T-helper 22 cell (primary cell): Measurements from ENCODE around the gene MCCC1.
A peak's percentile ranks its signal among the peaks of the same experiment; 100 is the strongest.
"Not testable (repeated sequence)": the region's sequence is repeated elsewhere in the genome, so short reads cannot be mapped to it uniquely, and the experiment has no call there.

Source experiments
- DNase-seq: peaks from one replicate; pipeline ENCODE4 v3.0.0-alpha.2; 2020; ENCODE audit warnings: low read depth

The MCCC1 gene

DNA sequence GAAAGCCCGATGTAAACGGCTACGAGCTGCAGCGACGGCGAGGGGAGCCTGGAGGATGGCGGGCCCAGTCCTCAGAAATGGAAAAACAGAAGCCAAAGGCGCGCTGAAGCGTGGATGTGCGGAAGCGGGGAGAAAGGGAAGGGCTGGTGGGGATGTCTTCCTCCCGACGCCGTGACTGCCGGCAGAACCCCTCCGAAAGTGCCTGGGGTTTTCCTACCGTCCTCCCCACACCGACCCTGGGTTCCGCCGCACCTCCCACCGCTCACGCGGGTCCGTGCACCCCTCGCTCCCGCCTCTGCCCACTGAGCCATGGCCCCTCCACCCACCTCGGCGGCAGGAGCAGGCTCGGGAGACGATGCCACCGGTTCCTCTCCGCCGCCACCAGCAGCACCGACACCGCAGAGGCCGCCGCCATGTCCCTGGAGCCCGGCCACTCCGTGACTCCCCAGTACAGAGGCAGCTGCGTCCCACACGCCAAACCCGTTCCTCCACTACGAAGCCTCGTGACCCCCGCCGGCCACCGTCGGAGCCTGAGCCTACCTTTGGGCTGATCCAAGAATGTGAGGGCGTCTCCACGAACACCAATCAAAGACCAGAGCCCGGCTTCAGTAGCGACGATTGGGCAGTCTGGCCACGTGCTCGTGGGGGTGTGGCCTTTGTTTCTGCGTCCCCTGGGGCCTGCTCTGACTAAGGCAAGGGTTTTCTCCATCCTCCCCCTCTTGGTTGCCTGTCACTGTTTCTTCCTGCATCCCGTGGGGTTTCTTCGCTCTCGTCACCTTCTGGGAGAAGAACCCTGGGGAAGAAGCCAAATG, at the start of gene MCCC1:
MCCC1 (minus strand) TSS at position 471 of the 812 bp plus-strand sequence; CDS start at position 415, 56 bp downstream.
- peak; percentile 98 for DNase-seq

DNA sequence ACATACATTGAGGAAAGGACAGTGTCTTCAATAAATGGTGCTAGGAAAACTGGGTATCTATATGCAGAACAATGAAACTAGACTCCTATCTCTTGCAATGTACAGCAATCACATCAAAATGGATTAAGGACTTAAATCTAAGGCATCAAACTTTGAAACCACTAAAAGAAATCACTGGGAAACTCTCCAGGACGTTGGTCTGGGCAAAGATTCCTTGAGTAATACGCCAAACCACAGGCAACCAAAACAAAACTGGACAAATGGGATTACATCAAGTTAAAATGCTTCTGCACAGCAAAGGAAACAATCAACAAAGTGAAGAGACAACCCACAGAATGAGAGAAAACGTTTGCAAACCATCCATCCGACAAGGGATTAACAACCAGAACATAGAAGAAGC, 48.8 kb upstream of the MCCC1 start:
- no peak for DNase-seq

DNA sequence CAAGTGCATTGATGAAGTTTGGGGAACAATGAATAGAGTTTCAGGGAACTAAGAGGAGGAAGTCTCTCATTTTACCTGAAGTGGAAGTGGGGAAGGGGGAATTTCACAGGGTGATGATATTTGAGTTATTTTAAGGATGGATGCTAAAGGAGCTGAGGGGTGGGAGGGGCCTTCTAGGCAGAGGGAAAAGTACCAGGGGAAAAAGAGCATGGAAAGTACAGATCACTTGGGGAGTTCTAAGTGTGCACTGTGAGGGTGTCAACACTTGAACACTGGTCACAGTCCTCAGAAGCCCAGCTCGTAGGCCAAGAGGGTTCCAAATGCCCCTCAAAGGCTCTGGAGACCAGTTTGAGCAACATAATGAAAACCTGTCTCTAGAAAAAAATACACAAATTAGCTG, 45.1 kb upstream of the MCCC1 start:
- DNase-seq: no peak

DNA sequence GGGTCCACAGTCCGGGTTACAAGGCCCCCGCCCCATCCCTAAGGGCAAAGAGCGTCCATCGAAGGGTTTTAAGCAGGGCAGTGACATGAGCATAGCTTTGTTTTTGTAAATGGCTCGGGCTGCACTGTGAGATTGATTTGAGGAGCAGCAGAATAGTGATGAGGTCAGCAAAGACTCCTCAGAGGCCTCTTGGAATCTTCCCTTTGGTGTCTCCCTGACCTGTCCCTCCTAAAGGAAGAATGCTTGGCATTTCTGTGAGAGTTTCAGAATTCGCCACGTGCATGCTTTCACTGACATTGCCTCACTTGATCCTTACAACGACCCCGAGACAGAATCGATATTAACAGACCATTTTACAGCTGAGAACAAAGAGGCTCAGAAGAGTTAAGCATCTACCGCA, 42.9 kb upstream of the MCCC1 start:
- no peak for DNase-seq

DNA sequence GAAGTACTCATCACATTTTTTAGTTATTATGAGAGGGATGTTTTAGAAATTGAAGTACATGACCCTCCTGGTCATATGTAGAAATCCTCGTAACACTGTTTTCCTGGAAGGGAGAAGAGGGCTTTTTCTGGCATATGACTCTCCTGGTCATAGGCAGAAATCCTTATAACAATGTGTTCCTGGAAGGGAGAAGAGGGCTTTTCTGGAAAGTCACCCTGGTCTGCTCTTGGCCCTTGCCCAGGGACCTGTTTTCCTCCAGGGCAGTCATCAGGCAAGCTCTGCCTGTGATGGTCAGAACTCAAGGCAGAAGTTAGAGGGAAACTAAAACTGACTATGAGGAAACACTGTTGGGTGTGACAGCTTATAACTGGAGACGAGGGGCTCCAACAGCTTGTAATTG, 35.5 kb upstream of the MCCC1 start:
- DNase-seq: no peak

DNA sequence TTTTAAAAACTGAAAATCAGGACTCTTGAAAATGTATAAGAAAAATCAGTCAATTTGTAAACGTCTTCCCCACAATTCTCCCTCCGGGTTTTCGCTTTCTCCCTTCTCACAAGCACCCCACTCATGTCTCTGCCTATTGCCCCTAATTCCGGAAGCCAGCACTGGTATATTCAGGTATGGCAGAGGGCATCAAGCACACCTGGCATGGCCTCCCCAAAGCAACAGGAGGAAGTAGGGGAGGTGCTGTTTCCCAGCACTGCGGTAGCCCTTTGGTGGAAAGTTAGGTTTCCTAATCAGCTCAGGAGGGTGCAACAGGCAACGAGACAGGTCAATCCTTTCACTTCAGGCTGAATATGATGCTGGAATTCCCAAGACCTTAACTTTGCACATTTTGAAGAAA, 33.1 kb upstream of the MCCC1 start:
- no peak for DNase-seq

DNA sequence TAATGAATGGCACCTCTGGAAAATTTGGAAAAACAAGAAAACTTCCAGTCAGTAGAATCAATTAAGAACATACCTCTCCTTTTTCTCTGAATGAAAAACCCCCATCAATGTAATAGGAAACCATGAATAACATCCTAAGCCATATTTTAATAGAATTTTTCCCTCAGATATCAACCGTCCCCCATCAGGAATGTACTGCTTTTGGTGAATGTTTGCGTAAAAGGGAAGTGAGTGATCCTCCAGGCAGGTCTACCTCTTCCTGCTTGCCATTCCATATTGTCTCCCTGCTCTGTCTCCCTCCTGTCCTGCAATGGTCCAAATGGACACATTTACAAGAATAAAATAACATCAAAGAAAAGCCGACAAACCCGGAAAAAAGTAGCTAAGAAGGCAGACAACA, 32.4 kb upstream of the MCCC1 start:
- DNase-seq: no peak

DNA sequence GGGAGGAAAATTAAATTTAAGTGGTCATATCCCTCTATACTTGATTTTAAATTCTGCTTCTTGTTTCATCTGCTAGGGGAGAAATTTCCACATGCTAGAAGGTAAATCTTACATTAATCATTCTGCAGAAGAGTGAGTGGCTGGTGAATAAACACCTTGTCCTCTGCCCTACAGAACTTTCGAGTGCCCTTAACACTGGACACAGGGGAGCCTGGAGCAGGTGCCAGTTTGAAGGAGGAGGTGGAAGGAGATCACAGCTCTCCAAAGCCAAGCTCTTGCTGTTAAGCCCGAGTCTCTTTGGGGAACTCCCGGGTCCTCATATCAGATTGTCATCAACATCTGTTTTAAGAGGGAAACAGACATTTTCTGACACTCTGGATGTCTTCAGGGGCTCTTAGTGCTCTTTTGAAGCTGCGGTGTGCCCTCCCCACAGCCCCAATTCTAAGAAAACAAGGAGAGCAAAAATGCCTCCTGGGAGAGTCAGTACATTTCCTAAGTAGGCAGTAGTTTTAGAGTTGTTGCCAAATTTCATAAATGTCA, 32.0 kb upstream of the MCCC1 start:
- DNase-seq: no peak

DNA sequence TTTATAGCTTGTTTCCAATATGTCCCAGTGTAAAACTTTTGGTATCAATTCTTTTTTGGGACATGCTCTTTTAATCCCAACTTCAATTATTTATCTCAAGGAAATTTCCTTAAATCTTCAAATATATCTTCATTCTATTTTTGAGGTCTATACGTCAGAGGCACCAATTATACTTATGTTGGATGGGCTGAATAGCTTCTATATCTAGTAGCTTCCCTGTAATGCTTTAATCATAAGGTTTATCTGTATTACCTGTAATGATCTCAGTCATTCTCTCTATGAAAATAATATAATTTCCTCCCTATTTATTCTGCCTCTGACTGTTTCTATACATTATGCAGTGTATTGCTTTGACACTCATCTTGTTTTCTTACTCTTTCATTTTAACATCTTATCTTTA, 29.9 kb upstream of the MCCC1 start:
- DNase-seq: no peak

DNA sequence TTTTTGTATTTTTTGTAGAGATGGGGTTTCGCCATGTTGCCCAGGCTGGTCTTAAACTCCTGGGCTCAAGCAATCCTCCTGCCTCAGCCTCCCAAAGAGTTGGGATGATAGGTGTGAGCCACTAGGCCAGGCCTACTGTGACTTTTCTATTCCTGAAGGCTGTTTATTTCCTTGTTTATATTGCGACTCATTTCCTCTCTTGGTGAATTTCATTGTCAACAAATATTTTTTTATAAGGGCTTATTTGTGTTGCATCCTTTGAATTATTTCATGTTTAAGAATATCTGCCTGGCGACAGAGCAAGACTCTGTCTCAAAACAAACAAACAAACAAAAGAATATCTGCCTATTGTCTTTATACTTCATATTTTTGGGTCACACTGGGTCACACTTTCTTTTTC, 29.4 kb upstream of the MCCC1 start:
- DNase-seq: no peak

DNA sequence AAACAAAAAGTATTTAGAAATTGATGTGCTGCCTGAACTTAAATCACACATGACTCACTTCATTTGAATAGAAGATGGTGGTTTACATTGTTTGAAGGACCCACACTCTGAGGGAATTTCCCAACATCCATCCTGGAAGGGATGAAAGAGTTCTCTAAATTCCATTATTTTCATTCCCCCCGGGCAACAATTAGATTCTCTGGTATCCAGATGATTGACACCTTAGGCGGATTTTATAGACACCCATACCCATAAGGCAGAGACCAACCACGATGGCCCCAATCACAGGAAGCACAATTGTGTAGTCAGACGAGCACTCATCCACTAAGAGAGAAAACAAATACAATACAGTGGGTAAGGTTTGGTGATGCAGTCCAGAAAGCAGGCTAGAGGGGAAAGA, 24.6 kb upstream of the MCCC1 start:
- no peak for DNase-seq

DNA sequence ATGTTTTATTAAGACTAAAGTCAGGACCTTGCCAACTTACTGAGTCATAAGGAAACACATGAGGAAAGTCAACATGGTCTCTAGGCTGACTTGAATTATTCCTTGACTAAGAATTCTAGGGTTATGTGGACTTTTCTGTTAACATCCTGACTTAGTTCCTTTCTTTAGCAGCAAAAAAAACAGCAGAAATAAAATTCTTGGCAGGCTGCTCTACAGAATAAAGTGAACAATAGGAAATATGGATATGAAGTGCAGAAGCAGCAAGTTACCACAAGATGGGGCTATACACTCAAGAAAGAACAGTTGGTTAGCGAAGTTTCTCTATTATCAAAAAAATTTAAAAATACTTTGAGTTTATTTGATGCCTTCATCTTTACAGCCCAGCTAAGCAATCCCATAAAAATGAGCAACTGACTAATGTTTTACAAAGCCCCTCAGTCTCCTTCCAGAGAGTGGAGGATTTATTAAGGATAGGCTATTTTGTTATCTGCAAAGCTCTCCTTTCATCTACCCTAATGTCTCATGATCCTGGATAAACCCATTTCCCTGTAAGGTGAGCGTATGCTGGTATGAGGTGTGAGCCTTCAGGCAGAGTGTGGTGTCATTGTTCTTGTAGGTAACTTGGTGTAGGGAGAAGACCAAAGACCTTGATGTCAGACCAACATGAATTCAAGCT, 23.1 kb upstream of the MCCC1 start:
- no peak for DNase-seq

DNA sequence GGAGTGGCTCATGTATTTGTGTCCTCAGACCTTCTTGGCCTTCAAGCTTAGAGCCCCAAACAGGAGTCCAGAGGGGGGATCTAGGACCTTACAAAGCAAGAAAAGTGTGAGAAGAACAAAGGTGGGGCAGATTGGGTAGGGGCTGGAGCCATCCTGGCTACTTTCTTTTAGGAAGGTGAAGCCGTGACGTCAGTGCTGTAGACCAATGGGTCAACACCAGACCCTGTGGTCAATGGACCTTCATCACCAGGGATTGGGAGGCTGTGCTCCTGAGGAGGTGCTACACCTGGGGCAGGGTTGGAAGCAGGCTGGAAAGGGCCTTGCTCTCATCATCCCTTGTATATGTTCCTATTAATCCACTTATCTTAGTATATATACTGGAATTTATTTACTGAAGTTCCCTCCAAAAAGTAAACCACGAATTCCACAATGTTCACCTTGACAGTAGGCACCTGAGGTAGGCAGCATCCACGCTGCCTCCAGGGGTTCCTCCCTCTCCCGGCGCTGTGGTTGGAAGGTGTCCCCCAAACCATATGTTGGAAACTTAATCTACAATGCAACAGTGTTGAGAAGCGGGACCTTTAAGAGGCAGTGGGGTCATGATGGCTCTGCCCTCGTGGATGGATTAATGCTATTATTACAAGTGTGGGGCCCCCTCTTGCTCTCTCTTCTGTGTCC, 21.4 kb upstream of the MCCC1 start:
- DNase-seq: no peak

DNA sequence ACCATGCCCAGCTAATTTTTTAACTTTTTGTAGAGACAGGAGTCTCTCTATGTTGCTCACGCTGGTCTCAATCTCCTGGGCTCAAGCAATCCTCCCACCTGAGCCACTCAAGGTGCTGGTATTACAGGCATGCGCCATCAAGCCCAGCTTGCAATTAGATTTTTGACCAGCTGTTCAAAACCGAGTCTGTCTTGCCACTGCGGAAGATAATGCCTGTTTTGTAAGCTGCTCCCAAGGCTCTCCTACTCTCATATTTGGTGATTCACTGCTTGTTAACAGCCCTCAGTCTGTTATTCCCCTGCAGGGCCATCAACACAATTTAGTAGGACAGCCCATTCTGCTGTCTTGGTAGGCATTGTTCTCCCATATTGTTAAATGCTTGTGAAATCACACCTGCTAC, 17.8 kb upstream of the MCCC1 start:
- DNase-seq: no peak

DNA sequence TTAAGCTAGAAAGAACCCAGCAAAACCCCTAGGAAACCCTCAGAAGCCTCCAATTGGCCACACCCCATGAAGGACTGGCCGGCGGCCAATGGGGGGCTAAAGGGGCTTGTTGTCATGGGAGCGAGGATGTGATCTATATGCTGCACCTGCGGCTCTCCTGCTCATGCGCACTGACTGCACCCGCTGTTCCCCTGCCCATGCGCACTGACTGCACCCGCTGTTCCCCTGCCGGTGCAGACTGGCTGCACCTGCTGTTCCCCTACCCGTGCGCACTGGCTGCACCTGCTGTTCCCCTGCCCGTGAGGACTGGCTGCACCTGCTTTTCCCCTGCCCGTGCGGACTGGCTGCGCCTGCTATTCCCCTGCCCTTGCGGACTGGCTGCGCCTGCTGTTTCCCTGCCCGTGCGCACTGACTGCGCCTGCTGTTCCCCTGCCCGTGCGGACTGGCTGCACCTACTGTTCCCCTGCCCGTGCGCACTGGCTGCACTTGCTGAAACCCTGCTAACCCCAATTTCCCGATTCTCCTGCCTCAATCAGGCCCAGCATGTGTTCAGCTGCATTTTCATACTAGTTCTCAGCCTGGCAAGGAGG, 16.8 kb upstream of the MCCC1 start:
- DNase-seq: peak; percentile 41

DNA sequence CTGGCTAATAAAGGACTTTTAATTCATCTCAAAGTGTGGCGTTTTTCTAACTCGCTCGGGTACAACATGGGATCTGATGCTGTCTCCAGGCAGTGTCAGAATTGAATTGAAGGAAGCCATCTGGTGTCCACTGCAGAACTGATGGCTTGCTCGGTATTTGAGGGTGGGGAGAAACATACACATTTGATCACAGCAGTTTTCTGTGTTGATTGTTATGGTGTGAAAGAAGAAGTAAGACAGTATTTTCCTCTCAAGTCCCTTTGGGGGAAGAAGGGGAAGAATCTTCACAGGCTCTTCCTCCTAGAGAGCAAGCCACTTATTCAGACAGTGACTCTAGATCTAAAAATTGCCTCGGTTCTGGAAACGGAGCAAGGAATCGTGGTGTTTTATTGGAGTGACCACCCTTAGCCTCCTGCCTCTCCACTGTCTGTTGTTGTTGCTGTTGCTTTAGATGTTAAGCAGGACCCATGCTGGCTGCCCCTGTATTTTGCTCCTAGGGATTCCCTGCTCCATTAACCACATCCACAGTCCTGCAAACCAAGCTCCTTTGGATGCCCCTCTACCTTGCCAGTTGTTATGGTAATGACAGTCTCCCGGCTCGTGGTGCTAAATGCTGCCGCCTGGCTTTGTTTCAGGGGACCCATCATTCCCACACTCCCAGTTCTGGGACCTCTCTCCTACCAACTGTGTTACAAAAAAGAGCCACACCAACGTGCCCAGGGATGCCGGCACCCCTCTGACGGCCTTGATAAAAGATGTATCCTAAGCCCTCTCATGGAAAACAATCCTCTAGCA, 15.3 kb upstream of the MCCC1 start:
- DNase-seq: no peak

DNA sequence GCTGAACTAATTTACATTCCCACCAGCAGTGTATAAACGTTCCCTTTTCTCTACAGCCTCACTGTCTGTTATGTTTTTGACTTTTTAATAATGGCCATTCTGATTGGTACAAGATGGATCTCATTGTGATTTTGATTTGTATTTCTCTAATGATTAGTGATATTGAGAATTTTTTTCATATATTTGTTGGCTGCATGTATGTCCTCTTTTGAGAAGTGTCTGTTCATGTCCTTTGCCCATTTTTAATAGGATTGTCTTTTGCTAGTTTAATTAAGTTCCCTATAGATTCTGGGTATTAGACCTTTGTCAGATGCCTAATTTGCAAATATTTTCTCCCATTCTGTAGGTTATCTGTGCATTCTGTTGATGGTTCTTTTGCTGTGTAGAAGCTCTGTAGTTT, 10.6 kb upstream of the MCCC1 start:
- not testable (repeated sequence) for DNase-seq

DNA sequence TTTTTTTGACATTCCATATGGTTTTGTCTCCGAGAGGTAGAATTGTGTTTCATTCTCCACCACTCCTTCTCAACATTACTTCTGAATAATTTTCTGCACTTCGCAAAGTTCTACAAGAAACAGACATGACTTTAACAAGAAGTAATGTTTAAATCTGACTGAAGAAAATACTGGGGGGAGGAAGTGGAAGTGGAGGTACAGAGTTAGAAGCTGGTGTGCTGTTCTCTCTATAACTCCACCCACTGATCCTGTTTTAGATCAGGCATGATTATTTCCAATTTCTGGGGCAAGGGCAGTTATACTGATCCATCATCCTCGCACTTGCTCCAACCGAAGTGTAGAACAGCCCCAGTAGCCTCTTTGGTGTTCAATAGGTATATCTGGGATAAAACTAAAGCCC, 9.2 kb upstream of the MCCC1 start:
- DNase-seq: no peak

DNA sequence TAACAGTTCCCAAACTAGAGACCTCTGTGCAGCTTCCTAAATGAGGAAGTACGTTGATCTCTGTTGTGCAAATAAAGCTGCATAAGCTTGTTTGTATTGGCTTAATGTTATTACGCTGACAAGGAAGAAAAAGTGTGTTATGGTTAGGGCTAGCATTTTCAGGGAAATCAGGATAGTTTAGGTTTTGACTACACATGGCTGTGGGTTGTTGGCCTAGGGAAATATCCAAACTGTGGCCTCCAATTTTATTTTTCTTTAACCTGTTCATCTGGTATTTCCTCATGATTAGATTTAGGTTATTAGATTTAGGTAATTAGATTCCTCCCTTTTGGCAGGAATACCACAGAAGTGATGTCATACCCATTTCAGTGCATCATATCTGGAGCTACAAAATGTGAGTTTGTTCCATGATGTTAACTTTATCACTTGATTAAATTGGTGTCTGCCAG, 8.7 kb upstream of the MCCC1 start:
- DNase-seq: no peak

DNA sequence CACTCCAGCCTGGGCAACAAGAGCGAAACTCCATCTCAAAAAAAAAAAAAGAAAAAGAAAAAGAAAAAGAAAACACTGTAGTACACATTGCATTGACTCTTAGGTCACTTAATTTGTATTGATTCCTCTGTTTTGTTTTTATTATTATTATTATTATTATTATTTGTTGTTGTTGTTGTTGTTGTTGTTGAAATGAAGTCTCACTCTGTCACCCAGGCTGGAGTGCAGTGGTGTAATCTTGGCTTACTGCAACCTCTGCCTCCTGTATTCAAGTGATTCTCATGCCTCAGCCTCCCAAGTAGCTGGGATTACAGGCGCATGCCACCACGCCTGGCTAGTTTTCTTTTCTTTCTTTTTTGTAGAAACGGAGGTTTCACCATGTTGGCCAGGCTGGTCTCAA, 8.1 kb upstream of the MCCC1 start:
- DNase-seq: not testable (repeated sequence)

DNA sequence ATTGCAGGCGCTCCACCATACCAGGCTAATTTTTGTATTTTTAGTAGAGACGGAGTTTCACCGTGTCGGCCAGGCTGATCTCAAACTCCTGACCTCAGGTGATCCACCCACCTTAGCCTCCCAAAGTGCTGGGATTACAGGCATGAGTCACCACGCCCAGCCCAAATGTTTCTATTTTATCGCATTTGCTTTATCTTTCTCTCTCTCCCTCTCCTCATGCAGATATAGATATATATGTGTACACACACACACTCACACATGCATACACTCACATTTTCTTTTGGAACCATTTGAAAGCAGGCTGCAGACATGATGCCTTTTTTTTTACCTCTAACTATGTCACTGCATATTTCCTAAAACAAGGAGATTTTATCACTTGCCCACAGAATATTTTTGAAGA, 7.3 kb upstream of the MCCC1 start:
- DNase-seq: no peak

DNA sequence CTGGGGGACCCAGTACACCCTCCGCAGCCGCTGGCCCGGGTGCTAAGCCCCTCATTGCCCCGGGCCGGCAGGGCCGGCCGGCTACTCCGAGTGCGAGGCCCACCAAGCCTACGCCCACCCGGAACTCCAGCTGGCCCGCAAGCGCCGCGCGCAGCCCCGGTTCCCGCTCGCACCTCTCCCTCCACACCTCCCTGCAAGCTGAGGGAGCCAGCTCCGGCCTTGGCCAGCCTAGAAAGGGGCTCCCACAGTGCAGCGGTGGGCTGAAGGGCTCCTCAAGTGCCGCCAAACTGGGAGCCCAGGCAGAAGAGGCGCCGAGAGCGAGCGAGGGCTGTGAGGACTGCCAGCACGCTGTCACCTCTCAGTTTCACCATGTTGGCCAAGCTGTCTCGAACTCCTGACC, 4.7 kb upstream of the MCCC1 start:
- DNase-seq: not testable (repeated sequence)
